GM18499 (cell line): Measurements from ENCODE around the gene AMIGO2.
"Not testable (repeated sequence)": the region's sequence is repeated elsewhere in the genome, so short reads cannot be mapped to it uniquely, and the experiment has no call there.

ENCODE experiments used
- ATAC-seq: cut with Tn5 transposase; IDR thresholded peaks from one replicate; pipeline ENCODE4 v1.9.1; 2021; ENCODE audit warnings: moderate number of reproducible peaks; ENCODE audit not compliant: insufficient read depth, unreplicated experiment

The AMIGO2 gene, protein sequence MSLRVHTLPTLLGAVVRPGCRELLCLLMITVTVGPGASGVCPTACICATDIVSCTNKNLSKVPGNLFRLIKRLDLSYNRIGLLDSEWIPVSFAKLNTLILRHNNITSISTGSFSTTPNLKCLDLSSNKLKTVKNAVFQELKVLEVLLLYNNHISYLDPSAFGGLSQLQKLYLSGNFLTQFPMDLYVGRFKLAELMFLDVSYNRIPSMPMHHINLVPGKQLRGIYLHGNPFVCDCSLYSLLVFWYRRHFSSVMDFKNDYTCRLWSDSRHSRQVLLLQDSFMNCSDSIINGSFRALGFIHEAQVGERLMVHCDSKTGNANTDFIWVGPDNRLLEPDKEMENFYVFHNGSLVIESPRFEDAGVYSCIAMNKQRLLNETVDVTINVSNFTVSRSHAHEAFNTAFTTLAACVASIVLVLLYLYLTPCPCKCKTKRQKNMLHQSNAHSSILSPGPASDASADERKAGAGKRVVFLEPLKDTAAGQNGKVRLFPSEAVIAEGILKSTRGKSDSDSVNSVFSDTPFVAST

DNA sequence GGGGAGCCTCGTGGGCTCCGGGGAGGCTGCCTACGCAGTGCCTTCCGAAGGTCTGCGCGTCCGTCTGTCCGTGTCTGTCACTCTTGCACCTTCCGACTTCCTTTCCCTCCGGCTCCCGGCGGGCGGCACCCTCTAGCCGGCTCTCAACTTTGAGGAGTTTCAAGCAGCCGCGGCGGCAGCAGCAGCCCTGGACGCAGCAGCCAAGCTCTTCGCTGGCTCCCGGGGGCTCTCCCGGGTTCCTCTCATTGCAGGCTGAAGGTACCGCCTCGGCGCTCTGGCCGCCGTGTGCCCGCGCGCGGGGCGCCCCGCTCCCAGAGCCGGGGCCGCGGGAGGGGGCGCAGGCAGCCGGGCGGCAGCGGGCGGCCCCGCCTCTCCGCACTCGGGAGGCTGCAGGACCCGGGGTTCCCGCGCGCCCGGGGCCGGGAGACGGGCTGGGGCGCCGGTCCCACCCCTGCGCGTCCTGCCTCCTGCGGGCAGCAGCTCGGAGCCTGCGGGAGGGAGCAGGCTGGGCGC, at the start of gene AMIGO2, which contains the start of gene PCED1B:
AMIGO2 (minus strand) TSS at position 492 of the 513 bp plus-strand sequence. CDS start 957 bp downstream, outside the sequence.
PCED1B (plus strand) TSS at position 154 of the 513 bp plus-strand sequence. CDS start 155,443 bp downstream, outside the sequence.
- no peak for ATAC-seq

DNA sequence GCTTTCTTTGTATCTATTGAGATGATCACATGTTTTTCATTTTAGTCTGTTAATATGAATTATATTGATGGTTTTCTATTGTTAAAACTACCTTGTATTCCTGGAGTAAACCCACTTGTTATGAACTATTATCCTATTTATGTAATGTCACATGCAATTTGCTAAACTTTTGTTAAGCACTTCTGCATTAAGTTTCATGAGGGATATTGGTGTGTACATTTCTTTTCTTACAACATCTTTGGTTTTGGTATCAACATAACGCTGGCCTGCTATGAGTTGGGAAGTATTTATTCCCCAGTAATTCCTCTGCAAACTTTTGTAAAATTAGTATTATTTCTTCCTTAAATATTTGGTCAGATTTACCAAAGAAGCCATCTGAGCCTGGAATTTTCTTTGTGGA, 46.5 kb upstream of the AMIGO2 start:
- no peak for ATAC-seq

DNA sequence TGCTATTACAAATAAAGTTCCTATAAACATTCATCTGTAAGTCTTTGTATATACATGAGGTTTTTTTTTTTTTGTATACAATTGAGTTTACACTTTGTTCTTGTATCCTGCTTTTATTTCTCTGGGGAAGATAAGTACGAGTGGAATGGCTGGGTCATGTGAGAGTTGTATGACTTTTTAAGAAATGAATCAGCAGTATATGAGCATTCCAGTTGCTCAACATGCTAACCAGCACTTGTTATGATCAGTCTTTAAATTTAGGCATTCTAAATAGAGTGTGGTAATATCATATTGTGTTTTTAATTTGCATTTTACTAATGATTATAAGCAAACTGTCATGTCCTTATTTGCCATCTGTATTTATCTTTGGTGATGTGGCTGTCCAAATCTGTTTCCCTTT, 44.7 kb upstream of the AMIGO2 start:
- no peak for ATAC-seq

DNA sequence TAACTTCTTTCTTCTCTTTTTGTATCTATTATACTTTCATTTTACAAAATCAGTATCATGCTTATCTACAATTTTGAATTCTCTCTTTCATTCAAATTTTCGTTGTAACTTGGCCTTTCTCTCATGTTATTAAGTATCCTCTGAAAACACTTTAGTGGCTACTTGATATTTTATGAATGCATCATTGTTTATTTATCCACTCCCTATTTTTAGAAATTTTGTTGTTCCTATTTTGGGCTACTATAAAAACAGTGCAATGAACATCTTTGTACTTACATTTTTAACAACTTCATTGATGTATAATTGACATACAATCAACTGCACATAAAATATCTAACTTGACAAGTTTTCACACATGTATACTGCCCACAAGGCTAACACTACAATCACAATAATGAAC, 44.0 kb upstream of the AMIGO2 start:
- no peak for ATAC-seq

DNA sequence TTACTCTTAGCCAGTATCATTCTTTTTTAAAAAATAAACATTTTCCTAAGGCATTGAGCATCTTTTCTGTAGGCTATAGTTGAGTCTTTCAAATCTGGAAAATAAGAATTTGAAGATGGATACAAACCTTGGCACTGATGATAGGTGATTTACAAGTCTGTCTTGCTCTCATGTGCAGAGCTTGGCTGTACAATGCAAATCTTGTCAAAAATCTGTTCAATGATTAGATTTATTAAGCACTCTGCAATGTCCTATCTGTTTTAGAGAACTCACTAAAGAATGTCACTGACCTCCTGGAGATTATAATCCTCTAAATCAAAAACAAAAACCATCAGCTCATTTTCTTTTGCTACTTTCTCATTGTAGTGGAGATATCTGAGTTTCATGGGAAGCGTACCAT, 42.8 kb upstream of the AMIGO2 start:
- no peak for ATAC-seq

DNA sequence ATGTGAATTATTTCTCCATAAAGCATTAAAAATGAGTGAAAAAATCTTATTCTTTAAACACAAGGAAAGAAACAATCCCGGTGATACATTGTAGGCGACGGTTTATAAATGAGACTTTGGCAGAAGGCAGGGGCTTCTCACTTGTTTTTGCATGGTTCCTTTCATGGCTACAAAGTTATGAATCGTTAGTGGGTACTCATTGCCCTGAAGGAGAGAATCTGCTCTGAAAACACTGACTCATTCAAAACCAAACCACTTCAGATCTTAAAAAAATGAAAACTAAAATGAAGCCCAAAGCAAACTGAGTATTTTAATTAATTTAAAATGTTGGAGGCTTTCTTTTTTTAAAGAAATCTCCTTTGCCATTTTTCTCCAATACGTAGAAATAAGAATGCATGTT, 41.4 kb upstream of the AMIGO2 start:
- no peak for ATAC-seq

DNA sequence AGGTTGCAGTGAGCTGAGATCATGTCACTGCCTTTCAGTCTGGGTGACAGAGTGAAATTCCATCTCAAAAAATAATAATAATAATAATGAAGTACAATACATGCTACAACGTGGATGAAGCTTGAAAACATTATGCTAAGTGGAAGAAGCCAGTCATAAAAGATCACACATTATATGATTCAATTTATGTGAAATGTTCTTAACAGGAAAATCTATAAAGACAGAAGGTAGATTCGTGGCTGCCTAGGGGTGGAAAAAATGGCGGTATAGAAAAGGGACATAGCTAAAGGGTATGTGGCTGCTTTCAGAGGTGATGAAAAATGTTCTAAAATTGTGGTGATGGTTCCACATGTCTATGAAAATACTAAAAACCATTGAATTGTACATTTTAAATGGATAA, 41.0 kb upstream of the AMIGO2 start:
- ATAC-seq = no peak

DNA sequence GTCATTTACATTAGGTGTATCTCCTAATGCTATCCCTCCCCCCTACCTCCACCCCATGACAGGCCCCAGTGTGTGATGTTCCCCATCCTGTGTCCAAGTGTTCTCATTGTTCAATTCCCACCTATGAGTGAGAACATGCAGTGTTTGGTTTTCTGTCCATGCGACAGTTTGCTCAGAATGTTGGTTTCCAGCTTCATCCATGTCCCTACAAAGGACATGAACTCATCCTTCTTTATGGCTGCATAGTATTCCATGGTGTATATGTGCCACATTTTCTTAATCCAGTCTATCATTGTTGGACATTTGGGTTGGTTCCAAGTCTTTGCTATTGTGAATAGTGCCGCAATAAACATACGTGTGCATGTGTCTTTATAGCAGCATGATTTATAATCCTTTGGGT, 37.5 kb upstream of the AMIGO2 start:
- ATAC-seq = not testable (repeated sequence)

DNA sequence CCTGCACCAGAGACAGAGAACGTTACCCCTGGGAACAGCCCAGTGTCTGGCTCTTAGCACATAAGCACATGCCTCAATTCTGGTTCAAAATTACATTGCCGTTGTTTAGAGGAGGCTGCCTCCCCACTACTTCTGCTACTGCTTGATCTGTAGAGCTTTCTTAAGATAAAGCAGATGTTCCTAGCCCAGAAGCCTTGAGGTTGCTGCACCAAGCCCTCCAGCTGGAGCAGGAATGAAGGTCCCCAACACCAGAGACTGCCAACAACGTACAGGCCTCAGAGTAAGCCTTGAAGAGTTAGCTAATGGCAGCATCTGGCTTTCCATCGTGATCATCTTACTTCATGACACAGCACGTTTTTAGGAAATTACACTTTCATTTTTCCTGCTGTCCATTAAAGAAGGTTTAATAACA, 34.7 kb upstream of the AMIGO2 start:
- no peak for ATAC-seq

DNA sequence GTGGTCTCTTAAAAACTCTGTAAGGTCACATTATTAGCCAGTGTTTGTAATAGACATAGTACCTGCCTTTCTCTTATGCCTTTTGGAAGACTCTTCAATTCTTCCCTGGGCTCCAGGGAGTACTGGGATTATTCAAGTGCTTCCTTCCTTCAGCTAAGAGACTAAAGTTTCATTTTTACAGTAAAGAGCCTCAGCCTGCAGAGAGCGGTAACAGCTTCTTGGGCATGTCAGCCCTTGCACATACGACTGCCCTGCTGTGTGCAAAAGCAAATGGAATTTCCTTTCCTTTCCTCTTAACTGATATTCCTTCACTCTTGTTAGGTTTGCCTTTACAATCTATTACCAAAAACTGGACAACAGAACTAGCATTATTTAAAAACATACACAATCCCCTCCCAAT, 32.9 kb upstream of the AMIGO2 start:
- ATAC-seq = no peak

DNA sequence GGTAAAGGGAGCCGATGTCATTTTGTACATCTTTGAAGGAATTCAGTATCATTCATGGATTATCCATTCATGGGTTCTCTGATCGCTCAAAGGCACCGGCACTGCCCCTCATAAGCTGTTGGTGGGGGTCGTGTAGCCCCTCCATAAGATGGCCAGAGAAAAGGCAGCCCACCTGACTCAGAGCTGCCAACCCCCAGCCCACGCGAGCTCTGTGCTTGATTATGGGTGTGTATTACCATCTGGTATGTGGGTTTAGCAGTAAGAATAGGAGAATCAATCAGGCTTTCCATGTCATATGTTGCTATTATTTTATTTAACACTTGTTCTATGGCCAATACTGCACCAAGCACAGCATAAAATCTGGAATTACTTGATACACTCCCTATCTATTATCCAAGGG, 32.1 kb upstream of the AMIGO2 start:
- no peak for ATAC-seq

DNA sequence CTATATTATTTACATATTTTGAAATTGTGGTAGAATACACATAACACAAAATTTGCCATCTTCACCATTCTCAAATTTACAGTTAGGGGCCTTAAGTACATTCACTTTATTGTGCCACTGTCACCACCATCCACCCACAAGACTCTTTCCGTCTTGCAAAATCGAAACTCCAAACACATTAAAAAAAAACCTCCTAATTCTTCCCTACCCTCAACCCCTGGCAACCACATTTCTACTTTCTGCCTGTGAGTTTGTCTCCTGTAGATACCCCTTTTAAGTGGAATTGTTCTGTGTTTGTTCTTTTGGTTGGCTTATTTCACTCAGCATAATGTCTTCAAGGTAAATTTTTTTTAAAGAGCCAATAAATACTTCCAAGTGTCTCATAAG, 31.6 kb upstream of the AMIGO2 start:
- no peak for ATAC-seq

DNA sequence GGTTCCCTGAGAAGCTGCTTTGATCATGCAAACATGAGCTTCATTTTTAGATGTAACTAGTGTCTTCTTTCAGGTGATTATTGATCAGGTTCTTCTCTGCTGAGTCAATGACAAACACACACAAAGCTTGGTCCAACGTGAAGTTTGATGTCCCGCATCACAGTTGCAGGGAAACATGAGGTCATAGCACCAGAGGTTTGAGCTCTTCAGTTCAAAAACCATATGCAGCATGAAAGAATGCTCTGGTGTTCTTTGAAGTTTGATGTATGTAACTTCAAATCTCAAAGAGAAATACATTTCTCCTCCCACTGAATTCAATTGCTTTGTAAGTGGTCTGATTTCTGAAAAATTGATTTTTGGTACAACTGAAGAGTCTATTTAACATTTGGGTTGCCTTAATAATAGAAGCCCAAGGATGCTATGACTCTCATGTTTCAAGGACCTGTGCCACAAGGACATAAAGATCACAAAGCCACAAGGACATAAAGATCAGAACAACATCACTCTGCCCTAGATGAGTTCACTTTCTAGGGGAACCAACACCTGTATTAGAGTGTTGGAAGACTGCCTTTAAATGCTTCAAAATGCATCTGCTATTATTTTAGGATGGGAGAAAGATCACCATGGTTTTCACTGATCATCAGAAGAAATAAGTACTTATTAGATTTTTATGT, 31.1 kb upstream of the AMIGO2 start:
- ATAC-seq = no peak

DNA sequence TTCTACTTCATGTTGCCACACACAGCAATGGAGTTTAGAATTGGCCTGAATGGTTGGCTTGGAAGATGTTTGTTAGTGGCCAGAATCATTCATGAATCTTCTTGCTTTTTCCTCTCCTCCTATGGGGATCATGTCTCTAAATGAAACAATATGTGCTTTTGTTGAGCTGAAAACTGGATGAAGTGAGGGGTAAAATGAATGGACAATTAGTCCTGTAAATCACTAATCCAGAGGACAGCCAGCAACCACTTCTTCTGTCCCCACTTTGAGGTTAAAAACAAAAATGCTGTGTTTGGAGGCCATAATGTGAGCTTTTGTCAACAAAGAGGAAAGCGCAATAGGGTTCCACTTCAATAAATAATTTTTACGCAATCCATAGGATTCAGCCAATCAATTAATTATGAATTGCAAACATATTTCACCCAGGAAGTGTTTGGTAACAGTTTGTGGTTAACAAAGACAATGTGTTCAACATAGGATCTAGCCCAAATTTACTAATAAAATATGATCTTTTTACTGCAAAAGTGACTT, 30.3 kb upstream of the AMIGO2 start:
- no peak for ATAC-seq

DNA sequence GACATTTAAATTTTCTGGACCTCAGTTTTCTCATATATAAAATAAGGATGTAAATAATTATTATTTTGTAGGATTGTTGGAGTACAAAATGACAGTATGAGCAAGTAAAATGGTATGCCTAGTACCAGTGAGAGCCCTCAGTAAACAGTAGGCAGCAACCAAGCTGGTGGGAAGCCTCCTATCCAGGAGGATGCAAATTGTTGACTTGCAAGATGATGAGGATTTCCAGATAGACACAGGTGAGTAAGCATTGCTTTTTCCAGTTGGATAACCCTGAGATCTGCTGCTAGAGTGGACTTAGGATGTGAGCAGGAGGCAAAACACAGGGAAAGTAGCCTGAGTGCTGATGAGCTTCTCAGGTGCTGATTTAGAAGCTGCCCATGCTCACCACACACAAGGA, 28.2 kb upstream of the AMIGO2 start:
- ATAC-seq = no peak

DNA sequence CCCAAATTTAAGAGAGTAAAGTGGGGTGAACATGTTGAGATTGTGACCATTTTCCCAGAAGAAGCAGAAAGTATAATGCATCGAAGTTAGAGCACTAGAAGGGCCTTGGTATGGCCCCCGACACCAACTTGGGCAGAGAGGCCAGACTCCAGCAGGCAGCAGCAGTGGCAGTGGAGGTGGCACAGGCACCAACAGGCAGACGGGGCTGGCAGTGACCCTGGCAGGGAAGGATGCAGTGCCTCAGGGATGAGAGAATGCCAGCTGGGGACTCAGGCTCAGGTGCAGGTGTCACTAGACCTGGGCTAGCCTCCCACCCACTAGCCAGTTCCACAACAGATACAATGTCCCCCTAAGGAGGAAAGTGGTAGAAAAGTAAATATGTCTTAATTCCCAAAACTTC, 27.7 kb upstream of the AMIGO2 start:
- ATAC-seq = no peak

DNA sequence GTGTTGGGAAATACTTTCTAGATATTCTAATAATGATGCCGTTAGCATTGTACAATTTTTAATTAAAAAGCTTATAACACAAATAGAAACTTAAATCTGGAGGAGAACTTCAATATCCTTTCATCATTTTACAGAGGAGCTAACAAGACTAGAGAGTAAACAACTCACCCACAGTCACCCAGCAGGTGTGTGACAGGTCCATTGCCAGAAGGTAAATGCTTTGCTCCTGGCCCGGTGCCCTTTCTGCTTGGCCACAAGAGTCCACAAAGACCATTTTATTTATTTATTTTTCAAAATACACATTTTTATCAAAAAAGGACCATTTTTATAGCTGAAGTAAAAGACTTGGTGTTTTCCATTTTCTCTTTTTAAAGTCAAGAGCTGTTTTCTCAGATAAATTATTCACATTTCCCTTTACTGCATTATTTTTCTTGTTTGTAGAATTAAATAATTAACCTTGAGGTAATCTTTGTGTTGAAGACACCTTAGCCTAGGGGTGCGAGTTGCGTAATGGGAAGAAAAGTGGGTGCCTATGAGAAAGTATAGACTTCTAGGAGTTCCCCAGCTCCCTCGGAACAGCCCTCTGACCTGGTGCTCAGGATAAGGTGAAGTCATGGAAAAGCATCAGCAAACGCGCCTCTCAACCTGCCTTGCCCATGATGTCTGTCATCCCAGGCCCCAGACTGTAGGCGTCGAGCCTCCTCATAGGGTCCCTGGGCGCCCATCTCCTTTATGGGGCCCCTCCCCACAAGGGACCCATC, 26.3 kb upstream of the AMIGO2 start:
- no peak for ATAC-seq

DNA sequence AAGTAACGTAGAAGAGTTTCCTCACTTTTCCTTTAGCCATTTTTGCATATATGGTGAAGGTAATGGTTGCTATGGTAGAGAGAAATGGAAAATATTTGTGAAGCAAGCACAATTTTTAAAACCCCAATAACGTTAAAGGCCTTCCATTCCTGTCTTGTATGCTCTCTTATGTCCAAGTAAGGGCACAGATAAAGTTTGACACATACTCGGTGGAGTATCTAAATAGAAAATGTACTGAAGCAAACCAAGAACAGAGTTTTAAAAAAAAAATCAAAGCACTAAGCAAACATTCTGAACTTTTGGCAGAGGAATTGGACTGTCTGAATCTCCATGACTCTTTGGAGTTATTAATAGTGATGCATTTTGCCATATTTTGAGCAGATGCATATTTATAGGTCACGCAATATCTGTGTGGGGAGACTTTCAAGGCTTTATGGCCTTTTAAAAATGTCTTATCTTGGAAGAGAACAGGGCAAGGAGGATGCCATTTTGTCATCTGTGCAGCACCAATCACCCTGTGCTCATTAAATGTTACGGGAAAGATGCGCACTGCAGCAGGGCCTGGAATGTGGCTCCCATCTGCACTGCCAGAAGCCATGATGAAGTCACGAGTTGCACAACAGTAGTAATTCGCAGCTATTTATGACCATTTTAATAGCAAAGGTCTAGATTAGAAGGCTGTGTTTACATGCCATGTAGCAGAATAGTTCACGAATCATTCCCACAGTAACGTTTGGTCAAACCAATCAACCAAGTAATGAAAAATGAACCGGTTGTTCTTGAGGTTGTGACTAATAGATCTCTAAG, 23.3 kb upstream of the AMIGO2 start:
- ATAC-seq = no peak

DNA sequence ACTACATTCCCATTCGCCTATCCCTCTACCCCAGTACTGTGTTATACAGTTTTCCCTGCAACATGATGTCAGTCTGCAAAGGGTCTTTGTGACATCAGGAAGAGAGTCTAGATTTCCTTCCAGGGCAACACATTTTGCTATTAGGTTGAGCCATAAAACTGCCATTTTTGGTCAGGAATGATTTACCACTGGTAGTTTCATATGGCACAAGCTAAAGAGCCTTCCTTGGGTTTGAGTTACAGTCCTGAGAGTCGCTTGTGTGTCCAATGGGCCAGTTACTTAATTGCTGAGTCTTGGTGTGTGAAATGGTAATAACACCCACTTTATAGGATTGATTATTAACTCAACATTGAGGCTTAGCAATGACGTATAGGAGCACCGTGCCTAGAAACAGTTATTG, 22.6 kb upstream of the AMIGO2 start:
- no peak for ATAC-seq

DNA sequence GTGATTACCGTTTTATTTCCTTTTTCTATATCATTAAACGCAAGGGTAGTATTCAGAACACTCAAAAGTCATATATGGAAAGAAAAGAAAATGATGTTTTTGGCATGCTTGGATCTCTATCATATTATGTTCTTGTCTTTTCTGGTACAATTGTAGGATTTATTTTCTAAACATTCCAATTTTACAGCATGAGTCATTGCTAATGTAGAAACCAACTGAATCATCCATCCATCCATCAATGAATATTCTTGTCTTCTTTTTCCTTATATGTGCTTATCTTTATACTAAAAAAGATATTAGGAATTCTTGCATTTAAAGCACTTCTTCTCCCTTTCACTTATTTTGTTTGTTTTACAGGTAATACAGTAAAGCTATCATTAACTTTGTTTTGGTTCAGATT, 20.4 kb upstream of the AMIGO2 start:
- ATAC-seq = no peak
